Aorta (tissue), 5 donors: Measurements from ENCODE around the gene AP3B2. TPM values are rescaled to one million over a fixed set of nuclear protein-coding genes. Genes with fewer than 3 reads are reported as not detected.

Experiments used
- ATAC-seq: fragments of 200-7000 bp; cut with Tn5 transposase; one replicate; pipeline ENCODE4 v1.9.1; 2022; ENCODE audit warnings: moderate library complexity; ENCODE audit not compliant: low FRiP score
- DNase-seq, 2 donors: peaks; one replicate each; pipeline ENCODE4 v3.0.0-alpha.2; 2020
- H3K27ac ChIP-seq, 2 donors: one replicate each; pipeline ENCODE4 v1.5.1; 2013; ENCODE audit warnings: low read length in 2 of 2, mild to moderate bottlenecking in 2 of 2, moderate library complexity in 2 of 2, control low read depth in 1 of 2, inconsistent platforms in 1 of 2, low read depth in 1 of 2
- H3K27me3 ChIP-seq, 2 donors: one replicate each; pipeline ENCODE4 v1.6.1; 2013; ENCODE audit warnings: control low read depth in 1 of 2, low read length in 1 of 2, mild to moderate bottlenecking in 1 of 2, moderate library complexity in 1 of 2; ENCODE audit not compliant: insufficient read depth in 2 of 2, control insufficient read depth in 1 of 2
- H3K36me3 ChIP-seq, 2 donors: one replicate each; pipeline ENCODE4 v1.6.1; 2013; ENCODE audit warnings: control low read depth in 1 of 2, low read length in 1 of 2, mild to moderate bottlenecking in 1 of 2; ENCODE audit not compliant: insufficient read depth in 2 of 2, control insufficient read depth in 1 of 2
- H3K4me1 ChIP-seq, 2 donors: one replicate each; pipeline ENCODE4 v1.6.1; 2013; ENCODE audit warnings: low read length in 2 of 2, control low read depth in 1 of 2, mild to moderate bottlenecking in 1 of 2, moderate library complexity in 1 of 2; ENCODE audit not compliant: insufficient read depth in 2 of 2, control insufficient read depth in 1 of 2
- H3K4me3 ChIP-seq, 2 donors: one replicate each; pipeline ENCODE4 v1.5.1; 2013; ENCODE audit warnings: low read length in 2 of 2, control low read depth in 1 of 2, mild to moderate bottlenecking in 1 of 2
- H3K9me3 ChIP-seq: one replicate; pipeline ENCODE4 v1.6.1; 2013; ENCODE audit warnings: mild to moderate bottlenecking, low read length; ENCODE audit not compliant: control insufficient read depth
- WGBS, 2 donors: extraction: QIAGEN DNeasy Blood & Tissue Kit; methylation state at CpG; one replicate each; pipeline ENCODE4 v1.1.7; 2013; 5-methylcytosine and 5-hydroxymethylcytosine counted together
- intact Hi-C, 2 donors: fragments of 100-400 bp; cut with DNase I; formaldehyde crosslinking; loops; one replicate each; pipeline versions ENCODE4 v1.14.2 to v1.15.0; 2022
- long read RNA-seq, 2 donors: library from polyadenylated mRNA; unstranded; transcript quantifications; one replicate each; pipeline ENCODE4 v2.0.0, GENCODE V29; 2020 to 2021
- polyA plus RNA-seq, 2 donors: library from polyadenylated mRNA; stranded (reverse); fragments of 200-250 nt; gene quantifications; one replicate each; pipeline ENCODE4 v1.2.3, GENCODE V29; 2013
- total RNA-seq, 2 donors: library from RNA; stranded (reverse); fragmentation: NEBNext Ultra II Directional; extraction: Animal tissue kit (Norgen Biotek cat#: 25700); gene quantifications; one replicate each; pipeline ENCODE4 v1.2.1, GENCODE V29; 2021
- donor health status: healthy with polysubstance abuse.
- donor health status: Bipolar disorder and iron deficiency.
- donor health status: DM: no; HTN: no; CAD: no.
- donor health status: DM: no; HTN: no; CAD: no.
- donor health status: DM: yes; HTN: yes; CAD: no.

The AP3B2 gene, protein sequence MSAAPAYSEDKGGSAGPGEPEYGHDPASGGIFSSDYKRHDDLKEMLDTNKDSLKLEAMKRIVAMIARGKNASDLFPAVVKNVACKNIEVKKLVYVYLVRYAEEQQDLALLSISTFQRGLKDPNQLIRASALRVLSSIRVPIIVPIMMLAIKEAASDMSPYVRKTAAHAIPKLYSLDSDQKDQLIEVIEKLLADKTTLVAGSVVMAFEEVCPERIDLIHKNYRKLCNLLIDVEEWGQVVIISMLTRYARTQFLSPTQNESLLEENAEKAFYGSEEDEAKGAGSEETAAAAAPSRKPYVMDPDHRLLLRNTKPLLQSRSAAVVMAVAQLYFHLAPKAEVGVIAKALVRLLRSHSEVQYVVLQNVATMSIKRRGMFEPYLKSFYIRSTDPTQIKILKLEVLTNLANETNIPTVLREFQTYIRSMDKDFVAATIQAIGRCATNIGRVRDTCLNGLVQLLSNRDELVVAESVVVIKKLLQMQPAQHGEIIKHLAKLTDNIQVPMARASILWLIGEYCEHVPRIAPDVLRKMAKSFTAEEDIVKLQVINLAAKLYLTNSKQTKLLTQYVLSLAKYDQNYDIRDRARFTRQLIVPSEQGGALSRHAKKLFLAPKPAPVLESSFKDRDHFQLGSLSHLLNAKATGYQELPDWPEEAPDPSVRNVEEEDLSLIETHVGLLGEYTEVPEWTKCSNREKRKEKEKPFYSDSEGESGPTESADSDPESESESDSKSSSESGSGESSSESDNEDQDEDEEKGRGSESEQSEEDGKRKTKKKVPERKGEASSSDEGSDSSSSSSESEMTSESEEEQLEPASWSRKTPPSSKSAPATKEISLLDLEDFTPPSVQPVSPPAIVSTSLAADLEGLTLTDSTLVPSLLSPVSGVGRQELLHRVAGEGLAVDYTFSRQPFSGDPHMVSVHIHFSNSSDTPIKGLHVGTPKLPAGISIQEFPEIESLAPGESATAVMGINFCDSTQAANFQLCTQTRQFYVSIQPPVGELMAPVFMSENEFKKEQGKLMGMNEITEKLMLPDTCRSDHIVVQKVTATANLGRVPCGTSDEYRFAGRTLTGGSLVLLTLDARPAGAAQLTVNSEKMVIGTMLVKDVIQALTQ
- total RNA-seq = under 1 TPM; 0.16 to 0.42 TPM
- polyA plus RNA-seq = 1 to 10 TPM in 1 of 2 donors, not detected in 1; 1.6 TPM
- long read RNA-seq, donor 1 = 0 reads
- long read RNA-seq, donor 2 = 0 reads

DNA sequence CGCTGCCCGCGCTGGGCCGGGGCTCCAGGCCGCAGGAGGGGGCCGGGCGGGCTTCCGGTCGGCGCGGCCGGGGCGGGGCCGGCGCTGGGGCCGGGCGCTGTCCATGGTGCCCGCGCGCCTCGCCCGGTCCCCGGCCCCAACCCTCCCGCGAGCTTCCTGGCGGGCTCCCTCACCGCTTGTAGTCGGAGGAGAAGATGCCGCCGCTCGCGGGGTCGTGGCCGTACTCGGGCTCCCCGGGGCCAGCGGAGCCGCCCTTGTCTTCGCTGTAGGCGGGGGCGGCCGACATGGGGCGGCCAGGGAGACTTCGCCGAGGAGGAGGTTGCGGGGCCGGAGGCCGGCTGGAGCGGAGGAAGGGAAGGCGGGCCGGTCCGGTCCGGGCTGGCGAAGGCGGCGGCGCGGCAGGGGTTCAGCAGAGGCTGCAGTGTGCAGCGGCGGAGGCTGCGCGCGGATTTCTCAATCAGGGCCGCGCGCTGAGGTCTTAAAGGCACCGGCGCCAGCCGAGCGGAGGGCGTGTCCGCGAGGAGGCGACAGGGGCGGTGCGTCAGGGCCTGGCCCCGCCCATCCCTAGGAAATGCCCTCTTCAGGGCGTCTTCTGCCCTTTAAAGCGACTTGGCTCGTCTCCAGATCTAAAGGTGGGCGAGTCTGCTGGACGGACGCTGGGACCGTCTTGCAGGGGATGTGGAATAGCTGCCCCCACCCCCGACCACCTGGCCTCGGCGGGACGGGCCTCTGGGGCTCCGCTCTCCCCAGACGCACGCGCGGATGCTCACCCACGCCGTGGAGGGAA, at the start of gene AP3B2:
TSS of gene AP3B2 (minus strand) at position 455 of the 787 bp plus-strand sequence. CDS start at position 286, 169 bp downstream.
- WGBS, 2 donors = 0 to 1% methylated on average over 68 to 95 of the region's 95 CpGs

DNA sequence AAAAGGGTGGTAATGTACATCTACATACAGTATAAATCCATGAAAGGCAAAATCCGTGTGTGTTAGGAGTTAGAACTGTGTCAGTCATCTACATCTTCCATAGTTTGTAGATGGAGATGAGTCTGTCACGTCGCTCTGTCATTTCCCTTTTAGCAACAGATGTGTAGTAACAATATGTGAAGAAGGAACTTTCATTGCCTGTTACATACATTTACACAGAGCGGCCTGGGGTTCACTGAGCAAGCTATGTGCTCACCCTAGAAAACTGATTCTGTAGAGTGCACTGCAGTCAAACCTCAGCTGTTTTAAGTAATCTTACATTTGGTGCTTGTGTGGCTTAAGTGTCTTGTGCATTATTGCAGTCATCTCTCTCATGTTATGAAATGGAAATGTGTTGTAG, 41.6 kb upstream of the AP3B2 start:
- 50 to 53% methylated on average over 4 of the region's 4 CpGs for WGBS, 2 donors
- no peaks in the 10 kb centered on the region for H3K27me3 ChIP-seq
- intact Hi-C loops = loop anchor here (5.0 kb wide), 2 partner anchors 51 to 56 kb away; partner anchors contain the start of genes FSD2 (in 1 of the 2) and WHAMM (in 1 of the 2)
- H3K36me3 ChIP-seq = no peaks in the 10 kb centered on the region
- ATAC-seq (no peak), DNase-seq (no peak)
- H3K9me3 ChIP-seq = no peaks in the 10 kb centered on the region
- H3K27ac ChIP-seq = no peak overlapping the region
- H3K4me1 ChIP-seq = peaks cover 2 to 8% of the 10 kb centered on the region in 2 donors
- peak overlapping the region; percentile 69 for H3K4me3 ChIP-seq

More for the DNA sequence above, at the start of gene AP3B2:
- peak; percentile 73 to 87 for DNase-seq
- peak; percentile 91 for ATAC-seq
- Histone ChIP-seq H3K27me3 (no peaks in the 10 kb centered on the region), H3K4me3 (peak within 1 kb of the TSS; percentile 36 to 68), H3K9me3 (no peaks in the 10 kb centered on the region), H3K4me1 (no peaks in the 10 kb centered on the region), H3K36me3 (no peaks in the 10 kb centered on the region), H3K27ac (no peak within 1 kb of the TSS)
- intact Hi-C loops = loop anchor here in 1 of 2 donors (5.0 kb wide), 1 partner anchor 47 kb away; no protein-coding TSS in a partner anchor

DNA sequence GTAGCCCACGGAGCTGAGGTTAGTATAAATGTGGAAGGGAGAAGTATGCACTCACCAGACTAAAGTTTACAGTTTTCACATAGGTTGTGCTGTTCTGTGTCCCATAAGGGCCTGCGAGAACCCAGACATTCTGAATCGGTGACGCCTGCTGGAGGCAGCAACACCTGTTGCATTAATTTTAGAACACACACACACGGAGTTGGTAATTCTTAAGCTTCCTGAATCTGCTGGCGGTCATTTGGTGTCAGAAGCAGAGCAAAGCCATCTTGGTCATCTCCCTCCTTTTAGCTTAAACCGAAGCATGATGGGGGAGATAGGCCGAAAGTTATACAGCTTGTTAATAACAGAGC, 41.1 kb upstream of the AP3B2 start:
- WGBS, 2 donors = 1 to 2% methylated on average over 8 of the region's 8 CpGs
- H3K9me3 ChIP-seq = no peaks in the 10 kb centered on the region
- H3K4me3 ChIP-seq = peak overlapping the region; percentile 69
- intact Hi-C loops = loop anchor here (1.0 to 5.0 kb wide), 3 partner anchors 51 to 210 kb away; partner anchors contain the start of genes FSD2 (in 1 of the 2) and WHAMM (in 1 of the 2)
- peaks cover 2 to 8% of the 10 kb centered on the region in 2 donors for H3K4me1 ChIP-seq
- no peaks in the 10 kb centered on the region for H3K27me3 ChIP-seq
- DNase-seq = no peak
- no peaks in the 10 kb centered on the region for H3K36me3 ChIP-seq
- ATAC-seq = no peak
- H3K27ac ChIP-seq = no peak overlapping the region

DNA sequence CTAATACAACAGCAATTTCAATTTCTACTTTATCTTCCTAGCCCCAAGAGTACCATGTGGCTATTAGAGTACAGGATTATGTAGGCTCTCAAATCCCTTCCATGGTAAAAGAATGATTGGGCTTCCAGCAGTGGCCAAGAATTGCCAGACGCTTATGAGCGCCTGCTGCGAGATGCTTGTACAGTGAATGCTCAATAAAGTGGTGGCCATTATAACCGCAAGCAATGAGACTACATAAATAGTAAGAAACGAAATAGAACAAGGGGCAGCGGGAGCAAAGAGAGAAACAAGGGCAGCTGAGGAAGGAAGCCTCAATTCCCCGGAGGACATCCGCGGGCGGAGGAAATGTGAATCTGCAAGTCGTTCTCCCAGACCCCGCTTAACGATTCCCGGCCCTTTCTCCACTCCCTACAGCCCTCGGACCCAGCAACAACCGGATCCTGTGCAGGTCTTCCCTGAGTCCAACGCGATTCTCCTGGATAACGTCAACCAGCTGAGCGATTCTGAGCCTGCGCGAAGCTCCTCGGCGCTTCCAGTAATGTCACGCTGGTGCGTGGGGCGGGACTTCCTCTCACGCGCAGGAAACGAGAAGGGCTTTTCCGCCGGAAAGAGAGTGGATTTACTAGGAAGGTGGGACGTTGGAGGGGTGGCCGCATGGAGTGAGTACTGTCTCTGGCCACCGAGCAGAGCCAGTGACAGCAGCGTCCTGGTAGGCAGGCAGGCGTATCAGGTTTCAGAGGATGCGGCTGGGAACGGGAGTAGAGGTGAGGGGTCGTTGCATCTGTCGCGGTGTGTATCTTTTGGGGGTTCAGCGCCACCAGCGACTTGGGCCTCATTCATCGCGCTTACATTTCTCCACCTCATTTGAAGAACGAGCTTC, 40.5 kb upstream of the AP3B2 start:
- intact Hi-C loops = loop anchor here (1.0 to 5.0 kb wide), 3 partner anchors 52 to 209 kb away; partner anchors contain the start of genes FSD2 (in 1 of the 2) and WHAMM (in 1 of the 2)
- Histone ChIP-seq H3K27ac (peak overlapping the region; percentile 46 to 85), H3K9me3 (no peaks in the 10 kb centered on the region), H3K27me3 (no peaks in the 10 kb centered on the region), H3K4me3 (peak overlapping the region; percentile 69), H3K4me1 (peaks cover 2 to 8% of the 10 kb centered on the region in 2 donors), H3K36me3 (no peaks in the 10 kb centered on the region)
- peak; percentile 96 for ATAC-seq
- DNase-seq = peak; percentile 94 to 97
- WGBS, 2 donors = 0% methylated on average over 47 of the region's 47 CpGs

DNA sequence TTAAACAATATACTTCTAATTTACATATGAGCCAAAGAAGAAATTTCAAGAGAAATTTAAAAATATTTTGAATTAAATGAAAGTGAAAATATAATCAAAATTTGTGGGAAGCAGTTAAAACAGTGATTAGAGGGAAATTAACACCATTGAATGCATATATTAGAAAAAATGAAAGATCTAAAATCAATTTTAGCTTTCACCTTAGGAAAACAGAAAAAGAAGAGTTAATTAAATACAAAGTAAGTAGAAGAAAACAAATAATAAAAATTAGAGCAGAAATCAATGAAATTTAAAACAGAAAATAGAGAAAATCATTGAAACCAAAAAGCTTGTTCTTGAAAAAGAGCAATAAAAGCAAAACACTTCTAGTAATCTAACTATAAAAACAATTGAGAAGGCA, 38.6 kb upstream of the AP3B2 start:
- intact Hi-C loops = no loop called here
- Histone ChIP-seq H3K4me3 (no peak overlapping the region), H3K27me3 (no peaks in the 10 kb centered on the region), H3K4me1 (peaks cover 2 to 8% of the 10 kb centered on the region in 2 donors), H3K36me3 (no peaks in the 10 kb centered on the region), H3K9me3 (no peaks in the 10 kb centered on the region), H3K27ac (no peak overlapping the region)
- ATAC-seq (no peak), DNase-seq (no peak)

DNA sequence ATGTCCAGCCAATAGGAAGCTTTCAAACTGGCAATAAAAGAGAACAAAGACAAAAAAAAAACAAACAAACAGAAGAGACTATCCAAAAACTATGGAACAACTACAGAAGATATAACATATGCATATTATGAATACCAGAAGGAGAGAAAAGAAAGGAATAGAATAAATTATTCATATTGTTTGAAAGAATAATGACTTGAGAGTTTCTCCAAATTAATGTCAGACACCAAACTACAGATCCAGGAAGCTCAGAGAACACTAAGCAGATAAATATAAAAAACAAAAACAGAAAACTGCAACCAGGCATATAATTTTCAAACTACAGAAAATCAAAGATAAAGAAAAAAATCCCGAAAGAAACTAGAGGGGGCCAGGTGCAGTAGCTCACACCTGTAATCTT, 34.1 kb upstream of the AP3B2 start:
- no peak for ATAC-seq
- Histone ChIP-seq H3K27ac (no peak overlapping the region), H3K4me3 (no peak overlapping the region), H3K27me3 (no peaks in the 10 kb centered on the region), H3K9me3 (no peaks in the 10 kb centered on the region), H3K36me3 (no peaks in the 10 kb centered on the region), H3K4me1 (no peaks in the 10 kb centered on the region)
- WGBS, 2 donors = 81 to 99% methylated on average over 1 of the region's 1 CpG
- no peak for DNase-seq
- intact Hi-C loops = no loop called here

DNA sequence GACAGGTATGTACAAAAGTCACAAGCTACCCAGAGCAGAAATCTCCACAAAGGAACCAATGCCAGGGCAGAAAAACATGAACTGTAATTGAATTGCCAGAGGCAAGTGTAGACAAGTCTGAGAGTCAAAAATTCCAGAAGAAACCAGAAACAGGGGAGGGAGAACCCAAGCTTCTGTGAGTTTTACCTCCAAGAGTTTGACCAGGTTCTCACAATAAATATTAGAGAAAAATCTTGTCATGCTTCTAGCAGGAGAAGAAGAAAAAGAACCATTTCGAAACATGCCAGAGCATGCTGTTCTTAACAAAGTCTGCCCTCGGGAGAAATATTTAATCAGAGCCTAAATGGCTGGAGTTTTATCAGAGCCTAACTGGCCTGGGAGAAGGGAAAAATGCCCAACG, 32.5 kb upstream of the AP3B2 start:
- 73 to 75% methylated on average over 3 of the region's 3 CpGs for WGBS, 2 donors
- Histone ChIP-seq H3K27me3 (no peaks in the 10 kb centered on the region), H3K9me3 (no peaks in the 10 kb centered on the region), H3K27ac (no peak overlapping the region), H3K4me1 (no peaks in the 10 kb centered on the region), H3K4me3 (no peak overlapping the region), H3K36me3 (no peaks in the 10 kb centered on the region)
- no peak for ATAC-seq
- intact Hi-C loops = no loop called here
- DNase-seq = no peak
